Subcutaneous adipose tissue (tissue), 4 donors: ENCODE measurements around the gene DNAJB12. TPM values are rescaled to one million over a fixed set of nuclear protein-coding genes. Genes with fewer than 3 reads are reported as not detected.

Experiments used
- CTCF ChIP-seq: fragments of 450-650 bp; IDR thresholded peaks from one replicate; pipeline ENCODE4 v1.5.1; 2016; ENCODE audit warnings: low read depth, mild to moderate bottlenecking, control low read depth, antibody characterized with exemption, moderate library complexity
- total RNA-seq, 4 donors: library from RNA; depleted of rRNA; stranded (reverse); fragments of >200 nt; gene quantifications; one replicate each; pipeline ENCODE4 v1.1.0, GENCODE V29; 2016

DNAJB12 gene
- total RNA-seq, 4 donors from 2014 or later, result 28.4 to 38.4 (median 33.9) TPM

GRCh38 chr10:72315054-72315453 is 39.7 kb downstream of the DNAJB12 start:
- no peak for TF ChIP-seq CTCF

GRCh38 chr10:72314263-72314662 is 40.5 kb downstream of the DNAJB12 start:
- no peak for TF ChIP-seq CTCF

- no peak for TF ChIP-seq CTCF
Observed at GRCh38 chr10:72312865-72313391, 41.8 kb downstream of the DNAJB12 start.

GRCh38 chr10:72311667-72312066 is 43.1 kb downstream of the DNAJB12 start:
- no peak for TF ChIP-seq CTCF

- no peak for TF ChIP-seq CTCF
Observed at GRCh38 chr10:72310636-72311035, 44.1 kb downstream of the DNAJB12 start.

GRCh38 chr10:72310241-72310633 is 44.5 kb downstream of the DNAJB12 start:
- no peak for TF ChIP-seq CTCF

- no peak for TF ChIP-seq CTCF
Observed at GRCh38 chr10:72309290-72310240, 45.2 kb downstream of the DNAJB12 start.
